ENCODE measurements around the gene SLFN12L. TPM values are rescaled to one million over a fixed set of nuclear protein-coding genes. Genes with fewer than 3 reads are reported as not detected.
A peak's percentile ranks its signal among the peaks of the same experiment; 100 is the strongest.
"Not testable (repeated sequence)": the region's sequence is repeated elsewhere in the genome, so short reads cannot be mapped to it uniquely, and the experiment has no call there.

The SLFN12L gene
- total and polyA plus RNA-seq, 9 of the 15 experiments (the other 6 are each of a cell fraction or from before 2014, with no cell fraction given) = 0.04 to 0.31 (median 0.08) TPM; not detected in 3

DNA sequence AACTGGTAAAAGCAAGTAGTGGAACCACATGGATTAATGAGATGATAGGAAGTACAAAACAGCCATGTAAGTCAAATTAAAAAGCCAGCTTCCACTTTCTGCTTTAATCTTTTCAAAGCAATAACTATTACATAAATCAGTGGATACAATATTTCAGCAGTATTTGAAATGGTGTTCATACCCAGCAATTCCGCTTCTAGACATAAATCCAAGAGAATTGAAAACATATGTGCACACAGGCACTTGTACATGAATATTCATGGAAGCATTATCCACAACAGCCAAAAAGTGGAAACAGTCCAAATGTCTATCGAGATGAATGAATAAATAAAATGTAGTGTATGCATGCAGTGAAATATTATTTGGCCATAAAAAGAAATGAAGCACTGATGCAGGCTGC, 27.4 kb downstream of the SLFN12L start (continued):
- TF ChIP-seq PHTF2 (CRISPR knock-in tag; IDR thresholded peaks at IDR 0.05) = no peak
- TF ChIP-seq, protein P1, sequence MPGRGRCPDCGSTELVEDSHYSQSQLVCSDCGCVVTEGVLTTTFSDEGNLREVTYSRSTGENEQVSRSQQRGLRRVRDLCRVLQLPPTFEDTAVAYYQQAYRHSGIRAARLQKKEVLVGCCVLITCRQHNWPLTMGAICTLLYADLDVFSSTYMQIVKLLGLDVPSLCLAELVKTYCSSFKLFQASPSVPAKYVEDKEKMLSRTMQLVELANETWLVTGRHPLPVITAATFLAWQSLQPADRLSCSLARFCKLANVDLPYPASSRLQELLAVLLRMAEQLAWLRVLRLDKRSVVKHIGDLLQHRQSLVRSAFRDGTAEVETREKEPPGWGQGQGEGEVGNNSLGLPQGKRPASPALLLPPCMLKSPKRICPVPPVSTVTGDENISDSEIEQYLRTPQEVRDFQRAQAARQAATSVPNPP (IDR thresholded peaks at IDR 0.05; ENCODE audit: borderline replicate concordance, insufficient read depth, insufficient read length) = no peak
- no peak for TF ChIP-seq SREBF2 (CRISPR knock-in tag; IDR thresholded peaks at IDR 0.05)

DNA sequence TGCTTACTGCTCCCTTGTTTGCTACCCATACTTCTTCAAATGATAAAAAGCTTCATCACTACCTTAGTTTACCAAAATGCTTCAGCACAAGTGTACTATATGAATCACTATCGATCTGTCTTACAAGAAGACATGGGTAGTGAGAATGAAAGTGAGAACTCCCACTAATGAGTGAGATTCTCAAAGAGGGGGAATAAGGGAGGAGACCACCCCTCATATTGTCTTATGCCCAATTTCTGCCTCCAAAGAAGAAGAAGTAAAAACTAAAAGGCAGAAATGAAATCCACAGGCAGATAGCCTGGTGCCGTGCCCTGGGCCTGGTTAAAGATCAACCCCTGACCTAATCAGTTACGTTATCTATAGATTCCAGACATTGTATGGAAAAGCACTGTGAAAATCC, 29.8 kb downstream of the SLFN12L start:
- H2AFZ ChIP-seq (ENCODE audit: low read depth, low read length); in situ Hi-C loops (cut with MboI); H3K4me1 ChIP-seq (replicated peaks in 1 of 2; ENCODE audit: control insufficient read depth in 2 of 2, insufficient read depth in 2 of 2, low read length in 2 of 2); H4K20me1 ChIP-seq (replicated peaks; ENCODE audit: control insufficient read depth, insufficient read depth, low read length); H3K4me2 ChIP-seq (ENCODE audit: insufficient read depth, low read length); H3K36me3 ChIP-seq (ENCODE audit: control insufficient read depth, insufficient read depth, low read length); BruUV-seq (replicated peaks); H3K9ac ChIP-seq (ENCODE audit: insufficient read depth in 1 of 2, low read depth in 2 of 2, low read length in 2 of 2); POLR2A ChIA-PET; H3K4me3 ChIP-seq; CTCF ChIA-PET (ENCODE audit: low intra/inter-chr PET ratio); H3K79me2 ChIP-seq (ENCODE audit: control insufficient read depth, insufficient read depth, low read length); FAIRE-seq; H3K9me1 ChIP-seq (ENCODE audit: control insufficient read depth, insufficient read depth, low read length); H3K27me3 ChIP-seq (ENCODE audit: control insufficient read depth in 2 of 2, insufficient read depth in 2 of 2, low read length in 2 of 2); DNase-seq (ENCODE audit: extremely low read depth in 1 of 4, low spot score in 3 of 4); H3K9me3 ChIP-seq (replicated peaks; ENCODE audit: control insufficient read depth, insufficient read depth, low read depth, low read length); ATAC-seq; intact Hi-C loops (cut with micrococcal nuclease); H3K27ac ChIP-seq (ENCODE audit: extremely low read depth, low read depth, low read length): not testable (repeated sequence)
- 0% methylated on average over 3 of the region's 3 CpGs for WGBS (ENCODE audit: insufficient coverage, low coverage, missing lambda C conversion rate)
- TF ChIP-seq CBX5 (IDR thresholded peaks at IDR 0.05; ENCODE audit: borderline replicate concordance, low read depth) (peak; percentile 72; the same call in 1 of the 2 replicates), TRIM28 (IDR thresholded peaks at IDR 0.05) (peak; percentile 68; the same call in 1 of the 2 replicates)

Measured in K562 (cell line).